Mesenchymal stem cell (in vitro differentiated cells and primary cell): ENCODE results near the gene SNED1.
A peak's percentile ranks its signal among the peaks of the same experiment; 100 is the strongest.

Source experiments
- DNase-seq: peaks from one replicate; pipeline ENCODE4 v3.0.0-alpha.2; 2013
- H2AFZ ChIP-seq: one replicate; pipeline ENCODE4 v1.6.1; 2013; ENCODE audit warnings: low read depth, mild to moderate bottlenecking, control low read depth, inconsistent platforms, low read length, moderate library complexity
- H2AK5ac ChIP-seq: 2 replicates; pipeline ENCODE4 v1.6.1; 2013; ENCODE audit warnings: low read length, moderate library complexity, mild to moderate bottlenecking, inconsistent platforms; ENCODE audit not compliant: severe bottlenecking
- H2BK120ac ChIP-seq: one replicate; pipeline ENCODE4 v1.6.1; 2013; ENCODE audit warnings: low read depth, mild to moderate bottlenecking, inconsistent platforms, low read length, moderate library complexity
- H2BK12ac ChIP-seq, 2 experiments: one replicate each; pipeline ENCODE4 v1.6.1; 2013; ENCODE audit warnings: inconsistent platforms in 2 of 2, low read length in 2 of 2, mild to moderate bottlenecking in 2 of 2, moderate library complexity in 2 of 2, control low read depth in 1 of 2
- H2BK15ac ChIP-seq: one replicate; pipeline ENCODE4 v1.6.1; 2013; ENCODE audit warnings: mild to moderate bottlenecking, low read depth, inconsistent platforms; ENCODE audit not compliant: poor library complexity, severe bottlenecking
- H2BK5ac ChIP-seq: 2 replicates; pipeline ENCODE4 v1.6.1; 2013; ENCODE audit warnings: low read depth, mild to moderate bottlenecking, low read length, control low read depth, inconsistent platforms; ENCODE audit not compliant: poor library complexity, severe bottlenecking
- H3K14ac ChIP-seq, 2 experiments: one replicate each; pipeline ENCODE4 v1.6.1; 2013; ENCODE audit warnings: inconsistent platforms in 2 of 2, low read length in 2 of 2, control low read depth in 1 of 2, mild to moderate bottlenecking in 1 of 2, moderate library complexity in 1 of 2
- H3K18ac ChIP-seq, 2 experiments: one replicate each; pipeline ENCODE4 v1.6.1; 2013; ENCODE audit warnings: inconsistent platforms in 2 of 2, low read length in 2 of 2, control low read depth in 1 of 2, low read depth in 1 of 2, mild to moderate bottlenecking in 1 of 2
- H3K23ac ChIP-seq, 2 experiments: one replicate each; pipeline ENCODE4 v1.6.1; 2013; ENCODE audit warnings: inconsistent platforms in 2 of 2, low read length in 2 of 2, mild to moderate bottlenecking in 2 of 2, moderate library complexity in 2 of 2, control low read depth in 1 of 2
- H3K27ac ChIP-seq: 2 replicates; pipeline ENCODE4 v1.5.1; 2013; ENCODE audit warnings: mild to moderate bottlenecking, moderate library complexity, low read length, control low read depth, inconsistent platforms; ENCODE audit not compliant: poor library complexity, severe bottlenecking
- H3K27me3 ChIP-seq, 2 experiments: 2 replicates each; pipeline versions ENCODE4 v1.6.1 to v1.7.0; 2013; ENCODE audit warnings: low read length in 2 of 2, mild to moderate bottlenecking in 2 of 2, moderate library complexity in 2 of 2, control low read depth in 1 of 2, inconsistent platforms in 1 of 2; ENCODE audit not compliant: control insufficient read depth in 1 of 2, insufficient read depth in 1 of 2
- H3K36me3 ChIP-seq, 2 experiments: 2 replicates each; pipeline versions ENCODE4 v1.6.1 to v1.7.0; 2013; ENCODE audit warnings: low read length in 2 of 2, control low read depth in 1 of 2, inconsistent platforms in 1 of 2, low read depth in 1 of 2, mild to moderate bottlenecking in 1 of 2; ENCODE audit not compliant: insufficient read depth in 2 of 2, control insufficient read depth in 1 of 2
- H3K4ac ChIP-seq, 2 experiments: one replicate each; pipeline ENCODE4 v1.6.1; 2013; ENCODE audit warnings: inconsistent platforms in 2 of 2, low read length in 2 of 2, mild to moderate bottlenecking in 2 of 2, moderate library complexity in 2 of 2, control low read depth in 1 of 2, low read depth in 1 of 2
- H3K4me1 ChIP-seq: 2 replicates; pipeline ENCODE4 v1.6.1; 2013; ENCODE audit warnings: low read depth, low read length, control low read depth; ENCODE audit not compliant: control insufficient read depth, insufficient read depth
- H3K4me2 ChIP-seq: 2 replicates; pipeline ENCODE4 v1.6.1; 2013; ENCODE audit warnings: low read length, mild to moderate bottlenecking, inconsistent platforms; ENCODE audit not compliant: poor library complexity, severe bottlenecking
- H3K4me3 ChIP-seq, 2 experiments: 2 replicates each; pipeline versions ENCODE4 v1.5.1 to v1.7.0; 2013; ENCODE audit warnings: low read length in 2 of 2, mild to moderate bottlenecking in 2 of 2, control low read depth in 1 of 2, low read depth in 1 of 2; ENCODE audit not compliant: insufficient read depth in 1 of 2
- H3K79me1 ChIP-seq: replicated peaks from 2 replicates; pipeline ENCODE4 v1.6.1; 2013; ENCODE audit warnings: mild to moderate bottlenecking, control low read depth, low read length, inconsistent platforms; ENCODE audit not compliant: poor library complexity, severe bottlenecking
- H3K9ac ChIP-seq: 2 replicates; pipeline ENCODE4 v1.7.0; 2013; ENCODE audit warnings: mild to moderate bottlenecking, low read length, moderate library complexity
- H3K9me3 ChIP-seq: 2 replicates; pipeline ENCODE4 v1.7.0; 2013; ENCODE audit warnings: mild to moderate bottlenecking, low read length; ENCODE audit not compliant: control insufficient read depth
- H4K8ac ChIP-seq: one replicate; pipeline ENCODE4 v1.6.1; 2013; ENCODE audit warnings: inconsistent platforms, mild to moderate bottlenecking, low read length, moderate library complexity
- H4K91ac ChIP-seq: one replicate; pipeline ENCODE4 v1.6.1; 2013; ENCODE audit warnings: mild to moderate bottlenecking, low read length, inconsistent platforms
- WGBS: methylation state at CpG from one replicate; pipeline ENCODE4 v1.1.7; 2013; ENCODE audit warnings: mixed read lengths; 5-methylcytosine and 5-hydroxymethylcytosine counted together

SNED1 gene

DNA sequence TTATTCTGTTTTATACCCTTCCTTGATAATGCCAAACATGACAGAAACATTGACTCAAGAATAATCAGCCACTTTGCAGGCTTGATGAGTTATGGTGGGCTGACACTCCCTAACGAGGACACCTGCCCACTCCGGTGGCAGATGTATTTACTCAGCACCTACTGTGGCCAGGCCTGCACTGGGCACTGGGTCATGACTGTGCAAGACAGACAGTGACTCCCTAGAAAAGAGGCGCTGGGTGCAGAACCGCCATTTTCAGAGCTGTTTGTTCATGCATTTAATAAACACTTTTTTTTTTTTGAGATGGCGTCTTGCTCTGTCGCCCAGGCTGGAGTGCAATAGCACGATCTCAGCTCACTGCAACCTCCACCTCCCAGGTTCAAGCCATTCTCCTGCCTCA is 32.5 kb downstream of the SNED1 start:
- Histone ChIP-seq H3K23ac (no peak overlapping the region), H3K27me3 (peaks cover 0 to 14% of the 10 kb centered on the region in 2 experiments), H3K79me1 (no peaks in the 10 kb centered on the region), H3K27ac (no peak overlapping the region), H3K4me2 (no peak overlapping the region), H3K4ac (no peak overlapping the region), H2BK12ac (no peak overlapping the region), H3K4me1 (no peaks in the 10 kb centered on the region), H4K8ac (no peak overlapping the region), H3K14ac (no peak overlapping the region), H3K4me3 (no peak overlapping the region), H2AK5ac (no peak overlapping the region), H3K36me3 (peaks cover 0 to 90% of the 10 kb centered on the region in 2 experiments), H3K18ac (no peak overlapping the region), H2BK15ac (no peak overlapping the region), H3K9me3 (peaks cover 21% of the 10 kb centered on the region), H2BK5ac (no peak overlapping the region), H2BK120ac (no peak overlapping the region), H4K91ac (no peak overlapping the region), H2AFZ (no peak overlapping the region), H3K9ac (no peak overlapping the region)
- no peak for DNase-seq
- WGBS = 90% methylated on average over 4 of the region's 7 CpGs

- no peak overlapping the region for H3K4ac ChIP-seq
- H3K79me1 ChIP-seq = no peaks in the 10 kb centered on the region
- no peak overlapping the region for H3K4me2 ChIP-seq
- H3K4me3 ChIP-seq = no peak overlapping the region
- WGBS = 84% methylated on average over 16 of the region's 20 CpGs
- peaks cover under 1 to 88% of the 10 kb centered on the region in 2 experiments for H3K36me3 ChIP-seq
- no peak overlapping the region for H3K9ac ChIP-seq
- no peak overlapping the region for H2BK5ac ChIP-seq
- H2BK12ac ChIP-seq = no peak overlapping the region
- H2AK5ac ChIP-seq = no peak overlapping the region
- H2AFZ ChIP-seq = no peak overlapping the region
- no peak overlapping the region for H2BK120ac ChIP-seq
- no peak for DNase-seq
- H3K18ac ChIP-seq = no peak overlapping the region
- no peak overlapping the region for H4K91ac ChIP-seq
- H3K14ac ChIP-seq = no peak overlapping the region
- peaks cover 15% of the 10 kb centered on the region for H3K9me3 ChIP-seq
- H3K23ac ChIP-seq = peak overlapping the region in 1 of 2 experiments; percentile 11
- H4K8ac ChIP-seq = no peak overlapping the region
- H2BK15ac ChIP-seq = no peak overlapping the region
- peaks cover 0 to 20% of the 10 kb centered on the region in 2 experiments for H3K27me3 ChIP-seq
- H3K4me1 ChIP-seq = peaks cover 6% of the 10 kb centered on the region
- no peak overlapping the region for H3K27ac ChIP-seq
Measured at GRCh38 chr2:241031436-241032165, 33.2 kb downstream of the SNED1 start.

DNA sequence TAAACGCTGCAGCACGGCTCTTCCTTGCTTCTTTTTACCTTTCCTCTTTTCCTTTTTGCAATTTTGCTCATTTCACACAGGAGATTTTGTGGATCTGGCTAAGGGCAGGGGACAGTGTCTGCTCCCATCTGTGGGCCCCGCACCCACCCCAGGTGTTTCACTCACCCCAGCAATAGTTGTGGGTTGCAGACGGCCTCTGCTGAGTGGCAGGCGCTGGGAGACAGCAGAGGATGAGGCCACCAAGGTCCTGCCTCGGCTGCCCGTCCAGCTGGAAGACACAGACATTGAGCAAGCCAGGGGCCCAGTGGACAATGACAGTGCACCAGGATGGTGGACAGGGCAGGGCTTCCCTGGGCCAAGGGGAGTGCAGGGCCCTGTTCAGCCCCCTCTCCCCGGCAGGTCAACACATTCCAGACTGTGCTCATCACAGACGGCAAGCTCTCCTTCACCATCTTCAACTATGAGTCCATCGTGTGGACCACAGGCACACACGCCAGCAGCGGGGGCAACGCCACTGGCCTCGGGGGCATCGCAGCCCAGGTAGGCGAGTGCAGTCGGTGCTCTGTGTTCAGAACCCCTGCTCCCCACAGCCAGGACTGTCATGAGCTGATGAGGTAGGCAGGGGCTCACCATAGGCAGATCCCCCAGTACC is 35.0 kb downstream of the SNED1 start:
- Histone ChIP-seq H3K36me3 (peaks cover 3 to 90% of the 10 kb centered on the region in 2 experiments), H2AK5ac (no peak overlapping the region), H3K4me1 (peaks cover 9% of the 10 kb centered on the region), H2BK12ac (no peak overlapping the region), H3K4me2 (no peak overlapping the region), H2AFZ (no peak overlapping the region), H3K9ac (no peak overlapping the region), H3K4ac (no peak overlapping the region), H3K9me3 (peaks cover under 1% of the 10 kb centered on the region), H3K4me3 (no peak overlapping the region), H2BK120ac (no peak overlapping the region), H4K91ac (no peak overlapping the region), H2BK5ac (no peak overlapping the region), H3K27me3 (peaks cover 0 to 36% of the 10 kb centered on the region in 2 experiments), H3K14ac (peak overlapping the region in 1 of 2 experiments; percentile 46), H3K27ac (no peak overlapping the region), H3K79me1 (no peaks in the 10 kb centered on the region), H3K23ac (no peak overlapping the region), H3K18ac (no peak overlapping the region), H4K8ac (no peak overlapping the region), H2BK15ac (no peak overlapping the region)
- WGBS = 87% methylated on average over 16 of the region's 17 CpGs
- no peak for DNase-seq

GRCh38 chr2:241033994-241034393 is 35.6 kb downstream of the SNED1 start:
- Histone ChIP-seq H2BK5ac (no peak overlapping the region), H3K36me3 (peaks cover 3 to 90% of the 10 kb centered on the region in 2 experiments), H3K9me3 (no peaks in the 10 kb centered on the region), H2BK120ac (no peak overlapping the region), H3K23ac (no peak overlapping the region), H3K14ac (no peak overlapping the region), H3K4ac (no peak overlapping the region), H3K27me3 (peaks cover 0 to 42% of the 10 kb centered on the region in 2 experiments), H3K27ac (no peak overlapping the region), H4K8ac (no peak overlapping the region), H3K4me3 (no peak overlapping the region), H4K91ac (no peak overlapping the region), H2AFZ (no peak overlapping the region), H2BK12ac (no peak overlapping the region), H3K9ac (no peak overlapping the region), H3K18ac (no peak overlapping the region), H2AK5ac (no peak overlapping the region), H3K79me1 (no peaks in the 10 kb centered on the region), H2BK15ac (no peak overlapping the region), H3K4me1 (peaks cover 9% of the 10 kb centered on the region), H3K4me2 (no peak overlapping the region)
- 83% methylated on average over 7 of the region's 7 CpGs for WGBS
- no peak for DNase-seq
